HG03139 (cell line): Measurements from ENCODE around the gene ATP8B4.
"Not testable (repeated sequence)": the region's sequence is repeated elsewhere in the genome, so short reads cannot be mapped to it uniquely, and the experiment has no call there.

Experiments used
- ATAC-seq: cut with Tn5 transposase; IDR thresholded peaks from one replicate; pipeline ENCODE4 v1.9.1; 2021; ENCODE audit not compliant: unreplicated experiment

ATP8B4 gene

GRCh38 chr15:50109076-50109987 lies 9.7 kb downstream of the ATP8B4 start:
- no peak for ATAC-seq

DNA sequence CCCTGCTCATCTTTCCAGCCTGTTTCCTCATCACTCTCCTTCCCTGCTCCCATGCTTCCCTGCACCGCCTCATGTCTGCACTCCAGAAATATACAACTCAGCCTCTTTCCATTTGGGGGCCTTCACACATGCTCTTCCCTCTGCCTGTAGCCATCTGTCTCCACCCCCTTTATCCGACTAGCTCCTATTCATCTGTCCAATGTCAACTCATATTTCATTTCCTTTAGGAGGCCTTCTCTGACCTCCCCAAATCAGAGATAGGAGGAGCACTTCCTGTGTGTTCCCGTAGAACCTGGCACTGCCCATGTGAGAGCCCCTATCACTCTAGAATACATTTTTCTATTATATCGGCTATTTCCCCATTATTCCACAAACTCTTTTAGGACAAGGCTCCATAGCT lies 10.6 kb downstream of the ATP8B4 start:
- no peak for ATAC-seq

DNA sequence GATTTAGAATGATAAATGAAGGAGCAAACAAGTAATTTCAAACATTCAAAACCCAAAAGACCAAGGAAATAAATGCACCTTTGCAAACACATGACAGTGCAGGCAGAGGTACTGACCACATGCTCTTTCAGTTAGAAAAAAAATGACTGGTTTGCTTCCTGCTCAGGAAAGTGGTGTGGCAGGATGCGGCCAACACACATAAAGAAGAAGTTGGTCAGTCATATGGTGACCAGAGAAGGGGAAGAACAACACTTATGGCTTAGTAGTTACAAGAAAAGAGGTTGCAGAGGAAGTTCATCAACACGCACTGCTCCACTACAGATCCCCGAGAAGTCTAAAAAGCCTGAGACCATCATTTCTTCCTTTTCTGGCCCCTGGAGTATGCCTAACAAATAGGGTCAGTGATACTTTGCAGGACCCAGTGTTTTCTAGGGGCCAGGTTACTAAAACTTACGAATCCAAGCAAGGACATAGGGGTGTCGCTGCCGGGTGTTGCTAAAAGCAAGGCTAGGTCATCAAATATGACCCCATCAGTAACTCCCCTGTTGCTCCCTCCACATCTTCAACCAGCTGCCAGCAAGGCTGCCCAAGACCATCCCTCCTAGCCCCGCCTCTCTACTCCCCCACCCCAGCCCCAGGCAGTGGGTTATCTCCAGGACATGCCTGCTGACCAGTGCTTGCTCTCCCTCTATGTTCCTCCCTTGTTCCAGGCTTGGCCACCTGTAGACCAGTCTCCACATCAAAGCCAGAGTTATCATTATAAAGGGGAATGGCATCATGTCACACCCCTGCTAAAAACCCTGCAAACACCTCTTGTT lies 11.2 kb downstream of the ATP8B4 start:
- peak; percentile 95 for ATAC-seq

GRCh38 chr15:50107157-50107556 lies 11.9 kb downstream of the ATP8B4 start:
- no peak for ATAC-seq

- no peak for ATAC-seq
Observed at GRCh38 chr15:50106457-50106856, 12.6 kb downstream of the ATP8B4 start.

DNA sequence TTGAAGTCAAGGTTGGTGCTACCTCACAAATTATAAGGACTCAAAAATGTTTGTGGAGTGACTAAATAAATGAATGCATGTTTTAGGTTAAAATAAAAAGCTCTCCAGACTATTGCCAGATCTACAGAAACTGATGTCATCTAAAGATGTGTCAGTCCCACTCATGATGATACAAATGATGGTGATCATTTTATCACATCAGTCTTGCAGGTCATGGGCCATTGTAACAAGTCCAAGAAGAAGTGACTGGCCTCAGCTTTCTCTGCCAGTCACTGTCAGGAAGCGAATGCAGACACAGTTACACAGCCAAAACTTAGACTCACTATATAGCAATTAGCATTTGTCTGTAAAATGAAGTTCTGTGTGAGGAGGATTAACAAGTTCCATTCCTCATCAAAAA lies 18.5 kb downstream of the ATP8B4 start:
- no peak for ATAC-seq

GRCh38 chr15:50098545-50098944 lies 20.5 kb downstream of the ATP8B4 start:
- no peak for ATAC-seq

- ATAC-seq, result no peak
Observed at GRCh38 chr15:50095938-50096821, 22.9 kb downstream of the ATP8B4 start.

DNA sequence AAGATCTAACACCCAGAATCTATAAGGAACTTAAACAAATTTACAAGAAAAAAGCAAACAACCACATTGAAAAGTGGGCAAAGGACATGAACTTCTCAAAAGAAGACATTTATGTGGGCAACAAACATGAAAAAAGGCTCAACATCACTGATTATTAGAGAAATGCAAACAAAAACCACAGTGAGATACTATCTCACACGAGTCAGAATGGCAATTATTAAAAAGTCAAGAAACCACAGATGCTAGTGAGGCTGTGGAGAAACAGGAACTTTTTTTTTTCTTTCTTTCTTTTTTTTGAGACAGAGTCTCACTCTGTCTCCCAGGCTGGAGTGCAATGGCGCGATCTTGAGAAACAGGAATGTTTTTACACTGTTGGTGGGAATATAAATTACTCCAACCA lies 29.6 kb downstream of the ATP8B4 start:
- not testable (repeated sequence) for ATAC-seq

GRCh38 chr15:50084932-50085331 lies 34.1 kb downstream of the ATP8B4 start:
- ATAC-seq, result no peak

DNA sequence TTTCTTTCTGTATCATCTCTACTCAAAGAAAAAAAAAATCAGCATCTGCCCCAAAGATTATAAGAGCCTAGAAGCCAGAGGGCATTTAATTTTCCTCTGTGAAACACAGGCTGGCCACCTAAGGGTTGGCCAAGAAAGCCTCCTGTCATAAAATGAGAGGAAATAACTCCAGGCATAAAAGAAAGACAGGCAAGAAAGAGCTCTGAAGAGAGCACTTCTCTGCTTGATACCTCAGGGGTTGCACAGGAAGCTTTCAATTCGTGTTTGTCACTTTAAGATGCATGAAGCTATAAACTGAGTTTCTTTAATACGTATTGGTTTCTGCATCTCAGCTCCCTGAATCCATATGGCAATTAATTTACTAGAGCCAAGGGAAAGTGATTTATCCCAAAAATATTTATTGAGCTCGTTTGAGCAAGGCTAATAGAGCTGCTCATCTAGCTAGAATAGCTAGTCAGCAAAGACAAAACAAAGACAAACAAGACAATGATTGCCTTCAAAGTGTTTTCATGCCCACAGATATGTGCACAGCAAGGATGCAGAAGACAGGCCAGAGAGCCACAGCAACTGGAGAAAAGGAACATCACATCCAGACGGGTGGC lies 35.5 kb downstream of the ATP8B4 start:
- no peak for ATAC-seq

DNA sequence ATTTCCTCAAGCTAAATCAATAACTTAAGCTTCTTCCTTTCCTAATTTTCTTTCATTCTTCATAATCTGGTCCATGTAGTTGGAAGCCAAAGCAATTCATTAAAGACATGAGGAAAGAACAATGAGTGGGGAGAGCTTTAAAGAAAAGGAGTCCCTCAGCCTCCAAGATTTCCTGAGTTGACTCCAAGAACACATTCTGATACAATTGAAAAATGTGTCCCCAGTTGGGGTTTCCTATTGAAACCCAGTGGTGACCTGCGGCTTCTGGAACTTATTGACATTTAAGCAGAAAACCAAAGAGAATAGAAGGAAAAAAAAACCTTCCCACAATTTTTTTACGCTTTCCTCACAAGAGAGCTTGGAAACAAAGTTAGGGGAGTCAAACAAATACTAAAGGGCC lies 37.0 kb downstream of the ATP8B4 start:
- no peak for ATAC-seq

- ATAC-seq, result no peak
Observed at GRCh38 chr15:50077651-50078050, 41.4 kb downstream of the ATP8B4 start.

DNA sequence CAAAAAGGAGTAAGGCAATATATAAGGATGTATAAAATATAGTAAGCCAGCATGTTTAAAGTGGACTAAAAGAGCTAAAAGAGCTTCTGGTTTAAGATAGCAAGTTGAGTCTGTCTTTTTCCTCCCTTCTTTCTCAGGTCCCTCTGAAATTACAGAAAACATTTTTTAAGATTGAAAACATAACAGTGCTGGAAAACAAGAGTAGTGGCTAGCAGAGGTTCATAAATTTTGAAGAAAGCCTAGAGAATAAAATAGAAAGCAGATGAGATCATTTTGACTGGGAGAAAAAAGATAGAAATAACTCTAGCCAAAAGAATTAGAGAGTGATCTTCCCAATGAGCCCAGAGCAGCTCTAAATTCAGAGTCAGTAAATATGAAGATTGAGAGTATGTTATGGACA lies 41.9 kb downstream of the ATP8B4 start:
- no peak for ATAC-seq

GRCh38 chr15:50075319-50075718 lies 43.7 kb downstream of the ATP8B4 start:
- no peak for ATAC-seq

- ATAC-seq, result no peak
Observed at GRCh38 chr15:50071551-50072258, 47.3 kb downstream of the ATP8B4 start.

GRCh38 chr15:50068016-50068415 lies 51.0 kb downstream of the ATP8B4 start:
- ATAC-seq, result no peak

GRCh38 chr15:50067254-50067653 lies 51.8 kb downstream of the ATP8B4 start:
- no peak for ATAC-seq

DNA sequence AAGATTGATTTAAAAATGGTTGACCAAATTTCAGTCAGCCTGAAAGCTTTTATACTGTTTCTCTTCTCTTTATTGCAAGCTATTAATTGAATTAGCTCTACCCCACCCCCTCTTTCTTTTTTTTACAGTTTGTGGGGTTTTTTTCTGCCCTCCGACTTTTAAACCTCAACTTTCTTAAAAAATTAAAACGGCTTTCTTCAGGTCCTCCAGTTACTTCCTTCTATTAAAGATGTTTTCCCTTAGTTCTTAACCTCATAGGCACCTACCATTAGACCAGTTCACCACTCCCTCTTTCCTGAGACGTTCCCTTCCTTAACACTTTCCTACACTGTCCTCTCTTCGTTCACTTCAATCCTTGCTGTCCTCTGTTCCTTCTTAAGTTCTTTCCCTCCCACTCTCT lies 52.4 kb downstream of the ATP8B4 start:
- no peak for ATAC-seq

DNA sequence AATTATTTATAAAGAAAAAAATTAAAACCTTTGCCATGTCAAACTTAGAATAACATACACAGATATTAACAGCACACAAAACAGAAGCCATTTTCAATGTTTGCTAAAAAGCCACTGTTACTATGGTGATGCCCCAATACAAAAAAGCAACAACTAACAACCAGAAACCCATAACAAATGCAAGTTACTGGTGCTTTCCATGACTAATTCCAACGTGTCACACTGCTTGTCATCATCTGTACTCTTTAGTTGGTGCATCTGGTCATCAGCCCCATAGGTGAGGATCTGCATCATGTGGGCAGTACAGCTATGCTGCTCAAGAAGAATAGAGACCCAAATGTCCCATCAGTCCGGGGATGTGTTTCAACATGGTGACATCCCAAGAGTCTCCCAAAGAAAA lies 52.8 kb downstream of the ATP8B4 start:
- no peak for ATAC-seq
